ENCODE data around the gene MFSD12.

The MFSD12 gene

GRCh38 chr19:3548606-3549005, 8.8 kb downstream of the MFSD12 start:
- DNase-seq (ENCODE audit: low read depth): peak; percentile 73
- TF ChIP-seq MYC (IDR thresholded peaks at IDR 0.05; ENCODE audit: low read depth, low read length) (peak; percentile 73), POLR2A (IDR thresholded peaks at IDR 0.05; ENCODE audit: extremely low read depth, insufficient read length) (no peak), CTCF (IDR thresholded peaks at IDR 0.05; ENCODE audit: low read depth, low read length) (no peak), MAX (IDR thresholded peaks at IDR 0.05; ENCODE audit: low read depth, low read length) (peak; percentile 80)
- H3K4me3 ChIP-seq (ENCODE audit: low read depth, low read length): no peak overlapping the region

- TF ChIP-seq POLR2A (IDR thresholded peaks at IDR 0.05; ENCODE audit: extremely low read depth, insufficient read length) (no peak), CTCF (IDR thresholded peaks at IDR 0.05; ENCODE audit: low read depth, low read length) (no peak), MAX (IDR thresholded peaks at IDR 0.05; ENCODE audit: low read depth, low read length) (no peak), MYC (IDR thresholded peaks at IDR 0.05; ENCODE audit: low read depth, low read length) (no peak)
- DNase-seq (ENCODE audit: low read depth): no peak
- H3K4me3 ChIP-seq (ENCODE audit: low read depth, low read length): no peak overlapping the region
Observed at GRCh38 chr19:3547767-3548282, 9.6 kb downstream of the MFSD12 start.

- TF ChIP-seq CTCF (IDR thresholded peaks at IDR 0.05; ENCODE audit: low read depth, low read length): peak; percentile 34
- TF ChIP-seq MAX (IDR thresholded peaks at IDR 0.05; ENCODE audit: low read depth, low read length): no peak
- DNase-seq (ENCODE audit: low read depth): no peak
- no peak overlapping the region for H3K4me3 ChIP-seq (ENCODE audit: low read depth, low read length)
Observed at GRCh38 chr19:3547301-3547731, 10.1 kb downstream of the MFSD12 start.

GRCh38 chr19:3546119-3546518, 11.3 kb downstream of the MFSD12 start:
- no peak overlapping the region for H3K4me3 ChIP-seq (ENCODE audit: low read depth, low read length)
- DNase-seq (ENCODE audit: low read depth): no peak
- TF ChIP-seq POLR2A (IDR thresholded peaks at IDR 0.05; ENCODE audit: extremely low read depth, insufficient read length) (no peak), MYC (IDR thresholded peaks at IDR 0.05; ENCODE audit: low read depth, low read length) (no peak), MAX (IDR thresholded peaks at IDR 0.05; ENCODE audit: low read depth, low read length) (no peak), CTCF (IDR thresholded peaks at IDR 0.05; ENCODE audit: low read depth, low read length) (no peak)

GRCh38 chr19:3545669-3546034, 11.7 kb downstream of the MFSD12 start:
- TF ChIP-seq CTCF (IDR thresholded peaks at IDR 0.05; ENCODE audit: low read depth, low read length) (no peak), POLR2A (IDR thresholded peaks at IDR 0.05; ENCODE audit: extremely low read depth, insufficient read length) (peak; percentile 16)
- DNase-seq (ENCODE audit: low read depth): no peak
- H3K4me3 ChIP-seq (ENCODE audit: low read depth, low read length): no peak overlapping the region
